Mesenchymal stem cell (in vitro differentiated cells and primary cell): ENCODE measurements around the gene TSPAN6.

Experiments used
- DNase-seq: peaks from one replicate; pipeline ENCODE4 v3.0.0-alpha.2; 2013
- H2AFZ ChIP-seq: one replicate; pipeline ENCODE4 v1.6.1; 2013; ENCODE audit warnings: low read depth, mild to moderate bottlenecking, control low read depth, inconsistent platforms, low read length, moderate library complexity
- H2AK5ac ChIP-seq: 2 replicates; pipeline ENCODE4 v1.6.1; 2013; ENCODE audit warnings: low read length, moderate library complexity, mild to moderate bottlenecking, inconsistent platforms; ENCODE audit not compliant: severe bottlenecking
- H2BK120ac ChIP-seq: one replicate; pipeline ENCODE4 v1.6.1; 2013; ENCODE audit warnings: low read depth, mild to moderate bottlenecking, inconsistent platforms, low read length, moderate library complexity
- H2BK12ac ChIP-seq, 2 experiments: one replicate each; pipeline ENCODE4 v1.6.1; 2013; ENCODE audit warnings: inconsistent platforms in 2 of 2, low read length in 2 of 2, mild to moderate bottlenecking in 2 of 2, moderate library complexity in 2 of 2, control low read depth in 1 of 2
- H2BK15ac ChIP-seq: one replicate; pipeline ENCODE4 v1.6.1; 2013; ENCODE audit warnings: mild to moderate bottlenecking, low read depth, inconsistent platforms; ENCODE audit not compliant: poor library complexity, severe bottlenecking
- H2BK5ac ChIP-seq: 2 replicates; pipeline ENCODE4 v1.6.1; 2013; ENCODE audit warnings: low read depth, mild to moderate bottlenecking, low read length, control low read depth, inconsistent platforms; ENCODE audit not compliant: poor library complexity, severe bottlenecking
- H3K14ac ChIP-seq, 2 experiments: one replicate each; pipeline ENCODE4 v1.6.1; 2013; ENCODE audit warnings: inconsistent platforms in 2 of 2, low read length in 2 of 2, control low read depth in 1 of 2, mild to moderate bottlenecking in 1 of 2, moderate library complexity in 1 of 2
- H3K18ac ChIP-seq, 2 experiments: one replicate each; pipeline ENCODE4 v1.6.1; 2013; ENCODE audit warnings: inconsistent platforms in 2 of 2, low read length in 2 of 2, control low read depth in 1 of 2, low read depth in 1 of 2, mild to moderate bottlenecking in 1 of 2
- H3K23ac ChIP-seq, 2 experiments: one replicate each; pipeline ENCODE4 v1.6.1; 2013; ENCODE audit warnings: inconsistent platforms in 2 of 2, low read length in 2 of 2, mild to moderate bottlenecking in 2 of 2, moderate library complexity in 2 of 2, control low read depth in 1 of 2
- H3K27ac ChIP-seq: 2 replicates; pipeline ENCODE4 v1.5.1; 2013; ENCODE audit warnings: mild to moderate bottlenecking, moderate library complexity, low read length, control low read depth, inconsistent platforms; ENCODE audit not compliant: poor library complexity, severe bottlenecking
- H3K27me3 ChIP-seq, 2 experiments: 2 replicates each; pipeline versions ENCODE4 v1.6.1 to v1.7.0; 2013; ENCODE audit warnings: low read length in 2 of 2, mild to moderate bottlenecking in 2 of 2, moderate library complexity in 2 of 2, control low read depth in 1 of 2, inconsistent platforms in 1 of 2; ENCODE audit not compliant: control insufficient read depth in 1 of 2, insufficient read depth in 1 of 2
- H3K36me3 ChIP-seq, 2 experiments: 2 replicates each; pipeline versions ENCODE4 v1.6.1 to v1.7.0; 2013; ENCODE audit warnings: low read length in 2 of 2, control low read depth in 1 of 2, inconsistent platforms in 1 of 2, low read depth in 1 of 2, mild to moderate bottlenecking in 1 of 2; ENCODE audit not compliant: insufficient read depth in 2 of 2, control insufficient read depth in 1 of 2
- H3K4ac ChIP-seq, 2 experiments: one replicate each; pipeline ENCODE4 v1.6.1; 2013; ENCODE audit warnings: inconsistent platforms in 2 of 2, low read length in 2 of 2, mild to moderate bottlenecking in 2 of 2, moderate library complexity in 2 of 2, control low read depth in 1 of 2, low read depth in 1 of 2
- H3K4me1 ChIP-seq: 2 replicates; pipeline ENCODE4 v1.6.1; 2013; ENCODE audit warnings: low read depth, low read length, control low read depth; ENCODE audit not compliant: control insufficient read depth, insufficient read depth
- H3K4me2 ChIP-seq: 2 replicates; pipeline ENCODE4 v1.6.1; 2013; ENCODE audit warnings: low read length, mild to moderate bottlenecking, inconsistent platforms; ENCODE audit not compliant: poor library complexity, severe bottlenecking
- H3K4me3 ChIP-seq, 2 experiments: 2 replicates each; pipeline versions ENCODE4 v1.5.1 to v1.7.0; 2013; ENCODE audit warnings: low read length in 2 of 2, mild to moderate bottlenecking in 2 of 2, control low read depth in 1 of 2, low read depth in 1 of 2; ENCODE audit not compliant: insufficient read depth in 1 of 2
- H3K79me1 ChIP-seq: replicated peaks from 2 replicates; pipeline ENCODE4 v1.6.1; 2013; ENCODE audit warnings: mild to moderate bottlenecking, control low read depth, low read length, inconsistent platforms; ENCODE audit not compliant: poor library complexity, severe bottlenecking
- H3K9ac ChIP-seq: 2 replicates; pipeline ENCODE4 v1.7.0; 2013; ENCODE audit warnings: mild to moderate bottlenecking, low read length, moderate library complexity
- H3K9me3 ChIP-seq: 2 replicates; pipeline ENCODE4 v1.7.0; 2013; ENCODE audit warnings: mild to moderate bottlenecking, low read length; ENCODE audit not compliant: control insufficient read depth
- H4K8ac ChIP-seq: one replicate; pipeline ENCODE4 v1.6.1; 2013; ENCODE audit warnings: inconsistent platforms, mild to moderate bottlenecking, low read length, moderate library complexity
- H4K91ac ChIP-seq: one replicate; pipeline ENCODE4 v1.6.1; 2013; ENCODE audit warnings: mild to moderate bottlenecking, low read length, inconsistent platforms
- WGBS: methylation state at CpG from one replicate; pipeline ENCODE4 v1.1.7; 2013; ENCODE audit warnings: mixed read lengths; 5-methylcytosine and 5-hydroxymethylcytosine counted together

The TSPAN6 gene

DNA sequence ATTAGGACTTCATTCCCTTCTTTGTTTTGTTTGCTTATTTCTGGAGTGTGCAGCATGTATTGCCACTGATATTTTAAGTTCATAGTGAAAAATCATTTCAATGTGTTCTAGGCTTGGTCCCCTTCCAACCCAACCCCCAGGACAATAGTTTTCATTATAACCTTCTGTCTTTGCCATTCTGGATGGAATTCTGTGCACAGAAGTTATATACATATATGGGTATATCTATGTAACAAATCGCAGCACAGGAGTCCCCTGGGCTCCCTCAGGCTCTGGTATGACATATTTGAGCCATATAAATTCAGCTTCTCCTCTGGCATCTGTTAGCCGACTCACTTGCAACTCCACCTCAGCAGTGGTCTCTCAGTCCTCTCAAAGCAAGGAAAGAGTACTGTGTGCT lies 52.0 kb downstream of the TSPAN6 start, which contains the start of gene TNMD:
TNMD (plus strand) TSS at position 326 of the 400 bp plus-strand sequence. CDS start 83 bp downstream, outside the sequence.
- Histone ChIP-seq H2BK15ac (no peak within 1 kb of the TSS), H3K4me1 (no peaks in the 10 kb centered on the region), H3K4me2 (no peak within 1 kb of the TSS), H3K18ac (no peak within 1 kb of the TSS), H3K23ac (no peak within 1 kb of the TSS), H3K36me3 (no peaks in the 10 kb centered on the region), H2BK120ac (no peak within 1 kb of the TSS), H2BK12ac (no peak within 1 kb of the TSS), H3K27me3 (peaks cover 0 to 87% of the 10 kb centered on the region in 2 experiments), H3K4me3 (no peak within 1 kb of the TSS), H3K79me1 (no peaks in the 10 kb centered on the region), H2AK5ac (no peak within 1 kb of the TSS), H2AFZ (no peak within 1 kb of the TSS), H3K14ac (no peak within 1 kb of the TSS), H3K9ac (no peak within 1 kb of the TSS), H3K9me3 (no peaks in the 10 kb centered on the region), H2BK5ac (no peak within 1 kb of the TSS), H4K8ac (no peak within 1 kb of the TSS), H3K4ac (no peak within 1 kb of the TSS), H3K27ac (no peak within 1 kb of the TSS), H4K91ac (no peak within 1 kb of the TSS)
- WGBS: 80% methylated on average over 1 of the region's 2 CpGs
- DNase-seq: no peak
